GM19468 (cell line): ENCODE results near the gene CRB2.

Source experiments
- ATAC-seq: cut with Tn5 transposase; IDR thresholded peaks from one replicate; pipeline ENCODE4 v1.9.1; 2021; ENCODE audit warnings: mild to moderate bottlenecking, moderate library complexity, moderate number of reproducible peaks; ENCODE audit not compliant: unreplicated experiment; ENCODE audit errors: extremely low read depth

CRB2 gene

GRCh38 chr9:123361086-123361730 lies 5.2 kb downstream of the CRB2 start:
- ATAC-seq, result no peak

GRCh38 chr9:123361731-123362510 lies 5.9 kb downstream of the CRB2 start:
- ATAC-seq, result no peak

- no peak for ATAC-seq
Observed at GRCh38 chr9:123362856-123363255, 6.9 kb downstream of the CRB2 start.

GRCh38 chr9:123364241-123364824 lies 8.3 kb downstream of the CRB2 start:
- ATAC-seq, result no peak

- ATAC-seq, result no peak
Observed at GRCh38 chr9:123365287-123365880, 9.4 kb downstream of the CRB2 start.

GRCh38 chr9:123365881-123366528 lies 10.0 kb downstream of the CRB2 start:
- no peak for ATAC-seq

GRCh38 chr9:123368023-123368422 lies 12.0 kb downstream of the CRB2 start:
- no peak for ATAC-seq

- no peak for ATAC-seq
Observed at GRCh38 chr9:123368536-123369153, 12.6 kb downstream of the CRB2 start.

- no peak for ATAC-seq
Observed at GRCh38 chr9:123369296-123369695, 13.3 kb downstream of the CRB2 start.

GRCh38 chr9:123370108-123370507 lies 14.1 kb downstream of the CRB2 start:
- no peak for ATAC-seq

- ATAC-seq, result no peak
Observed at GRCh38 chr9:123370526-123371227, 14.7 kb downstream of the CRB2 start.

GRCh38 chr9:123371228-123371584 lies 15.2 kb downstream of the CRB2 start:
- ATAC-seq, result no peak

- ATAC-seq, result no peak
Observed at GRCh38 chr9:123371805-123372590, 16.0 kb downstream of the CRB2 start.

GRCh38 chr9:123372766-123373446 lies 16.9 kb downstream of the CRB2 start:
- no peak for ATAC-seq

GRCh38 chr9:123373447-123373923 lies 17.5 kb downstream of the CRB2 start:
- ATAC-seq, result no peak

GRCh38 chr9:123373946-123374345 lies 17.9 kb downstream of the CRB2 start:
- no peak for ATAC-seq

- no peak for ATAC-seq
Observed at GRCh38 chr9:123375469-123376132, 19.6 kb downstream of the CRB2 start.
